WTC11 (cell line): ENCODE data around the gene PIP4K2C. TPM values are rescaled to one million over a fixed set of nuclear protein-coding genes. Genes with fewer than 3 reads are reported as not detected.

ENCODE experiments used
- ATAC-seq: fragments of 200-7000 bp; cut with Tn5 transposase; 2 replicates; pipeline ENCODE4 v1.10.0; 2021; ENCODE audit warnings: mild to moderate bottlenecking, moderate library complexity
- CTCF ChIA-PET: fragments of 300-600 bp; sonication (Branson Sonifier 250); formaldehyde crosslinking; loops from one replicate; lab custom pipeline; 2021; ENCODE audit warnings: antibody characterized with exemption; lab: Charles Lee
- POLR2A ChIA-PET: fragments of 350-600 bp; sonication (Branson Sonifier 250); formaldehyde crosslinking; loops from one replicate; lab custom pipeline; 2021; ENCODE audit warnings: antibody characterized with exemption; lab: Charles Lee
- DNase-seq: peaks from one replicate; pipeline ENCODE4 v3.0.0; 2021; ENCODE audit warnings: low spot score
- H3K27ac Mint-ChIP-seq: 2 replicates; pipeline ENCODE4 v1.8.0; 2021; ENCODE audit warnings: mixed read lengths
- H3K27me3 Mint-ChIP-seq: 2 replicates; pipeline ENCODE4 v1.8.0; 2021; ENCODE audit warnings: low read depth, mild to moderate bottlenecking, moderate library complexity, mixed read lengths
- H3K36me3 Mint-ChIP-seq: 2 replicates; pipeline ENCODE4 v1.8.0; 2021; ENCODE audit warnings: mixed read lengths
- H3K4me1 Mint-ChIP-seq: 2 replicates; pipeline ENCODE4 v1.8.0; 2022; ENCODE audit warnings: mixed read lengths
- H3K4me3 Mint-ChIP-seq: 2 replicates; pipeline ENCODE4 v1.8.0; 2021; ENCODE audit warnings: mild to moderate bottlenecking, moderate library complexity, mixed read lengths
- H3K9me3 Mint-ChIP-seq: 2 replicates; pipeline ENCODE4 v1.8.0; 2021; ENCODE audit warnings: mixed read lengths
- ATF1 ChIP-seq: sonication (generic); formaldehyde crosslinking; IDR thresholded peaks from 2 replicates; pipeline ENCODE4 v1.8.1; 2023; ENCODE audit warnings: mild to moderate bottlenecking, moderate library complexity, missing genetic modification reagents
- CBFB ChIP-seq: sonication (generic); formaldehyde crosslinking; IDR thresholded peaks from 2 replicates; pipeline ENCODE4 v1.8.1; 2022; ENCODE audit warnings: mild to moderate bottlenecking, low read depth, missing genetic modification reagents
- CREB1 ChIP-seq: sonication (generic); formaldehyde crosslinking; IDR thresholded peaks from 2 replicates; pipeline ENCODE4 v1.8.0; 2023; ENCODE audit warnings: mild to moderate bottlenecking, missing genetic modification reagents
- CREM ChIP-seq: sonication (generic); formaldehyde crosslinking; IDR thresholded peaks from 2 replicates; pipeline ENCODE4 v1.8.1; 2022; ENCODE audit warnings: mild to moderate bottlenecking, missing genetic modification reagents, moderate library complexity
- EMX1 ChIP-seq: fragments of 250-450 bp; sonication (Bioruptor Pico); IDR thresholded peaks from 2 replicates; pipeline ENCODE4 v1.8.0; 2021; ENCODE audit warnings: mild to moderate bottlenecking
- GABPB1 ChIP-seq: sonication (generic); formaldehyde crosslinking; IDR thresholded peaks from 2 replicates; pipeline ENCODE4 v1.8.1; 2023; ENCODE audit warnings: mild to moderate bottlenecking, missing genetic modification reagents
- GTF2I ChIP-seq: fragments of 250-450 bp; sonication (Bioruptor Pico); conservative IDR thresholded peaks from 2 replicates; pipeline ENCODE4 v1.4.0; 2021; ENCODE audit warnings: mild to moderate bottlenecking
- HMGA2 ChIP-seq: fragments of 250-450 bp; sonication (Bioruptor Pico); IDR thresholded peaks from 2 replicates; pipeline ENCODE4 v1.4.0; 2021; ENCODE audit warnings: mild to moderate bottlenecking, moderate library complexity
- NFATC4 ChIP-seq: fragments of 250-450 bp; sonication (Bioruptor Pico); IDR thresholded peaks from 2 replicates; pipeline ENCODE4 v1.9.0; 2021; ENCODE audit warnings: mild to moderate bottlenecking
- NR1H2 ChIP-seq: sonication (generic); formaldehyde crosslinking; IDR thresholded peaks from 2 replicates; pipeline ENCODE4 v1.9.0; 2021; ENCODE audit warnings: mild to moderate bottlenecking, moderate library complexity, missing genetic modification reagents
- SOX15 ChIP-seq: fragments of 250-450 bp; sonication (Bioruptor Pico); IDR thresholded peaks from 2 replicates; pipeline ENCODE4 v1.9.0; 2021; ENCODE audit warnings: mild to moderate bottlenecking
- ZBTB21 ChIP-seq: sonication (generic); formaldehyde crosslinking; IDR thresholded peaks from 2 replicates; pipeline ENCODE4 v1.8.1; 2023; ENCODE audit warnings: mild to moderate bottlenecking, missing genetic modification reagents, borderline replicate concordance
- ZNF232 ChIP-seq: sonication (generic); formaldehyde crosslinking; IDR thresholded peaks from 2 replicates; pipeline ENCODE4 v1.8.0; 2022; ENCODE audit warnings: mild to moderate bottlenecking, missing genetic modification reagents
- ZNF416 ChIP-seq: fragments of 250-450 bp; sonication (Bioruptor Pico); IDR thresholded peaks from 2 replicates; pipeline ENCODE4 v1.9.0; 2021; ENCODE audit warnings: mild to moderate bottlenecking, inconsistent platforms
- ZNF532 ChIP-seq: fragments of 250-450 bp; sonication (Bioruptor Pico); IDR thresholded peaks from 2 replicates; pipeline ENCODE4 v1.9.0; 2021; ENCODE audit warnings: mild to moderate bottlenecking, borderline replicate concordance
- total RNA-seq: library from RNA; stranded (reverse); gene quantifications from 3 replicates; pipeline ENCODE4 v1.2.3, GENCODE V29; 2021
- TF ChIP-seq, protein P1 (sequence below): sonication (generic); formaldehyde crosslinking; IDR thresholded peaks from 2 replicates; pipeline ENCODE4 v1.8.1; 2022; ENCODE audit warnings: mild to moderate bottlenecking, moderate library complexity, missing genetic modification reagents
- TF ChIP-seq, protein P2 (sequence below): sonication (generic); formaldehyde crosslinking; IDR thresholded peaks from 2 replicates; pipeline ENCODE4 v1.8.0; 2022; ENCODE audit warnings: mild to moderate bottlenecking, missing genetic modification reagents
- TF ChIP-seq, protein P3 (sequence below): sonication (generic); formaldehyde crosslinking; IDR thresholded peaks from 2 replicates; pipeline ENCODE4 v1.8.1; 2022; ENCODE audit warnings: mild to moderate bottlenecking, missing genetic modification reagents, moderate library complexity, borderline replicate concordance
- TF ChIP-seq, protein P4 (sequence below): fragments of 250-450 bp; sonication (Bioruptor Pico); IDR thresholded peaks from 2 replicates; pipeline ENCODE4 v2.1.2; 2022; ENCODE audit warnings: mild to moderate bottlenecking, moderate library complexity
- TF ChIP-seq, protein P5 (sequence below): sonication (generic); formaldehyde crosslinking; IDR thresholded peaks from 2 replicates; pipeline ENCODE4 v1.8.1; 2022; ENCODE audit warnings: low read depth, mild to moderate bottlenecking, moderate library complexity, missing genetic modification reagents, borderline replicate concordance
- TF ChIP-seq, protein P6 (sequence below): fragments of 200-600 bp; IDR thresholded peaks from 2 replicates; pipeline ENCODE4 v1.8.0; 2022; ENCODE audit warnings: antibody characterized with exemption

PIP4K2C gene
- total RNA-seq, 1 experiment from 2014 or later: 25.4 TPM

DNA sequence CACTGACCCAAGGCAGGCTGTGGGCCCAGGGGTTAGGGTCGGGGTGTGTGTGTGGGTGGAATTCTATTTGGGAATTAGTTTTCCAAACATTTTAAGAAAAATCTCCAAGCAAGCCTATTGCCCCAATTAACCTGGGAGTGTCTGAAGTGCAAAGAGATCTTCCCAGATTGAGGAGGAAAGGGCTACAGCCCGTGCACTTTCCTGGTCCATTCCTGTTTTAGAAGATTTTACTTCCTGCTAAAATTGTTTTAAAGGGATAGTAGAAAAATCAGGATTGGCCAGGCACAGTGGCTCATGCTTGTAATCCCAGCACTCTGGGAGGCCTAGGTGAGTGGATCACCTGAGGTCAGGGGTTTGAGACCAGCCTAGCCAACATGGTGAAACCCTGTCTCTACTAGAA lies 49.3 kb upstream of the PIP4K2C start:
- DNase-seq: no peak
- ATAC-seq: no peak
- CTCF ChIA-PET: interaction anchor here (1.0 kb wide), 1 partner anchor 41 kb away, joined by 4 read pairs; no protein-coding TSS in a partner anchor
- H3K9me3 Mint-ChIP-seq: no peaks in the 10 kb centered on the region
- no peaks in the 10 kb centered on the region for H3K27me3 Mint-ChIP-seq
- TF ChIP-seq, protein P1, sequence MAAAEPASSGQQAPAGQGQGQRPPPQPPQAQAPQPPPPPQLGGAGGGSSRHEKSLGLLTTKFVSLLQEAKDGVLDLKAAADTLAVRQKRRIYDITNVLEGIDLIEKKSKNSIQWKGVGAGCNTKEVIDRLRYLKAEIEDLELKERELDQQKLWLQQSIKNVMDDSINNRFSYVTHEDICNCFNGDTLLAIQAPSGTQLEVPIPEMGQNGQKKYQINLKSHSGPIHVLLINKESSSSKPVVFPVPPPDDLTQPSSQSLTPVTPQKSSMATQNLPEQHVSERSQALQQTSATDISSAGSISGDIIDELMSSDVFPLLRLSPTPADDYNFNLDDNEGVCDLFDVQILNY: no peak
- TF ChIP-seq NR1H2 (CRISPR knock-in tag) (no peak), ZNF416 (CRISPR knock-in tag) (no peak), CREM (CRISPR knock-in tag) (no peak)
- TF ChIP-seq, all 79 proteins: peak for 0
- POLR2A ChIA-PET: no interaction called here
- peaks cover 9% of the 10 kb centered on the region for H3K36me3 Mint-ChIP-seq
- H3K4me3 Mint-ChIP-seq: no peak overlapping the region
- peaks cover 17% of the 10 kb centered on the region for H3K4me1 Mint-ChIP-seq
- no peak overlapping the region for H3K27ac Mint-ChIP-seq

- Mint-ChIP-seq H3K9me3 (no peaks in the 10 kb centered on the region), H3K4me1 (peaks cover 22% of the 10 kb centered on the region), H3K36me3 (peaks cover 7% of the 10 kb centered on the region; the same call in 1 of the 2 replicates), H3K27me3 (peaks cover 14% of the 10 kb centered on the region), H3K27ac (no peak overlapping the region; the same call in 1 of the 2 replicates), H3K4me3 (no peak overlapping the region)
- ChIA-PET CTCF (no interaction called here), POLR2A (no interaction called here)
- ATAC-seq: no peak
- DNase-seq: no peak
- TF ChIP-seq GABPB1 (CRISPR knock-in tag) (no peak), SOX15 (CRISPR knock-in tag) (no peak), ZNF232 (no peak), CREB1 (CRISPR knock-in tag) (no peak), GTF2I (CRISPR knock-in tag) (no peak), NFATC4 (CRISPR knock-in tag) (no peak), HMGA2 (CRISPR knock-in tag) (no peak), CBFB (no peak), ZNF532 (CRISPR knock-in tag) (no peak), EMX1 (CRISPR knock-in tag) (no peak), ATF1 (no peak), ZBTB21 (CRISPR knock-in tag) (no peak)
- TF ChIP-seq, protein P2, sequence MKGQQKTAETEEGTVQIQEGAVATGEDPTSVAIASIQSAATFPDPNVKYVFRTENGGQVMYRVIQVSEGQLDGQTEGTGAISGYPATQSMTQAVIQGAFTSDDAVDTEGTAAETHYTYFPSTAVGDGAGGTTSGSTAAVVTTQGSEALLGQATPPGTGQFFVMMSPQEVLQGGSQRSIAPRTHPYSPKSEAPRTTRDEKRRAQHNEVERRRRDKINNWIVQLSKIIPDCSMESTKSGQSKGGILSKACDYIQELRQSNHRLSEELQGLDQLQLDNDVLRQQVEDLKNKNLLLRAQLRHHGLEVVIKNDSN (CRISPR knock-in tag): no peak
- TF ChIP-seq, protein P3, sequence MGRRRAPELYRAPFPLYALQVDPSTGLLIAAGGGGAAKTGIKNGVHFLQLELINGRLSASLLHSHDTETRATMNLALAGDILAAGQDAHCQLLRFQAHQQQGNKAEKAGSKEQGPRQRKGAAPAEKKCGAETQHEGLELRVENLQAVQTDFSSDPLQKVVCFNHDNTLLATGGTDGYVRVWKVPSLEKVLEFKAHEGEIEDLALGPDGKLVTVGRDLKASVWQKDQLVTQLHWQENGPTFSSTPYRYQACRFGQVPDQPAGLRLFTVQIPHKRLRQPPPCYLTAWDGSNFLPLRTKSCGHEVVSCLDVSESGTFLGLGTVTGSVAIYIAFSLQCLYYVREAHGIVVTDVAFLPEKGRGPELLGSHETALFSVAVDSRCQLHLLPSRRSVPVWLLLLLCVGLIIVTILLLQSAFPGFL (CRISPR knock-in tag): no peak
- TF ChIP-seq, protein P4, sequence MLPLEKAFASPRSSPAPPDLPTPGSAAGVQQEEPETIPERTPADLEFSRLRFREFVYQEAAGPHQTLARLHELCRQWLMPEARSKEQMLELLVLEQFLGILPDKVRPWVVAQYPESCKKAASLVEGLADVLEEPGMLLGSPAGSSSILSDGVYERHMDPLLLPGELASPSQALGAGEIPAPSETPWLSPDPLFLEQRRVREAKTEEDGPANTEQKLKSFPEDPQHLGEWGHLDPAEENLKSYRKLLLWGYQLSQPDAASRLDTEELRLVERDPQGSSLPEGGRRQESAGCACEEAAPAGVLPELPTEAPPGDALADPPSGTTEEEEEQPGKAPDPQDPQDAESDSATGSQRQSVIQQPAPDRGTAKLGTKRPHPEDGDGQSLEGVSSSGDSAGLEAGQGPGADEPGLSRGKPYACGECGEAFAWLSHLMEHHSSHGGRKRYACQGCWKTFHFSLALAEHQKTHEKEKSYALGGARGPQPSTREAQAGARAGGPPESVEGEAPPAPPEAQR (CRISPR knock-in tag): no peak
- TF ChIP-seq, protein P5, sequence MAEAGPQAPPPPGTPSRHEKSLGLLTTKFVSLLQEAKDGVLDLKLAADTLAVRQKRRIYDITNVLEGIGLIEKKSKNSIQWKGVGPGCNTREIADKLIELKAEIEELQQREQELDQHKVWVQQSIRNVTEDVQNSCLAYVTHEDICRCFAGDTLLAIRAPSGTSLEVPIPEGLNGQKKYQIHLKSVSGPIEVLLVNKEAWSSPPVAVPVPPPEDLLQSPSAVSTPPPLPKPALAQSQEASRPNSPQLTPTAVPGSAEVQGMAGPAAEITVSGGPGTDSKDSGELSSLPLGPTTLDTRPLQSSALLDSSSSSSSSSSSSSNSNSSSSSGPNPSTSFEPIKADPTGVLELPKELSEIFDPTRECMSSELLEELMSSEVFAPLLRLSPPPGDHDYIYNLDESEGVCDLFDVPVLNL: no peak
- TF ChIP-seq, protein P6, sequence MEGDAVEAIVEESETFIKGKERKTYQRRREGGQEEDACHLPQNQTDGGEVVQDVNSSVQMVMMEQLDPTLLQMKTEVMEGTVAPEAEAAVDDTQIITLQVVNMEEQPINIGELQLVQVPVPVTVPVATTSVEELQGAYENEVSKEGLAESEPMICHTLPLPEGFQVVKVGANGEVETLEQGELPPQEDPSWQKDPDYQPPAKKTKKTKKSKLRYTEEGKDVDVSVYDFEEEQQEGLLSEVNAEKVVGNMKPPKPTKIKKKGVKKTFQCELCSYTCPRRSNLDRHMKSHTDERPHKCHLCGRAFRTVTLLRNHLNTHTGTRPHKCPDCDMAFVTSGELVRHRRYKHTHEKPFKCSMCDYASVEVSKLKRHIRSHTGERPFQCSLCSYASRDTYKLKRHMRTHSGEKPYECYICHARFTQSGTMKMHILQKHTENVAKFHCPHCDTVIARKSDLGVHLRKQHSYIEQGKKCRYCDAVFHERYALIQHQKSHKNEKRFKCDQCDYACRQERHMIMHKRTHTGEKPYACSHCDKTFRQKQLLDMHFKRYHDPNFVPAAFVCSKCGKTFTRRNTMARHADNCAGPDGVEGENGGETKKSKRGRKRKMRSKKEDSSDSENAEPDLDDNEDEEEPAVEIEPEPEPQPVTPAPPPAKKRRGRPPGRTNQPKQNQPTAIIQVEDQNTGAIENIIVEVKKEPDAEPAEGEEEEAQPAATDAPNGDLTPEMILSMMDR: no peak
Observed at GRCh38 chr12:57543581-57543980, 47.4 kb upstream of the PIP4K2C start.
